Islet of Langerhans (tissue), 1 donor: ENCODE data around the gene DNAAF1.
"Not testable (repeated sequence)": the region's sequence is repeated elsewhere in the genome, so short reads cannot be mapped to it uniquely, and the experiment has no call there.

Experiments
- FAIRE-seq: peaks from one replicate; lab custom pipeline; 2011; peaks lifted over from hg19 to GRCh38; lab: Jason Lieb, UNC

Gene DNAAF1

GRCh38 chr16:84184775-84185174, 39.7 kb downstream of the DNAAF1 start:
- no peak for FAIRE-seq

DNA sequence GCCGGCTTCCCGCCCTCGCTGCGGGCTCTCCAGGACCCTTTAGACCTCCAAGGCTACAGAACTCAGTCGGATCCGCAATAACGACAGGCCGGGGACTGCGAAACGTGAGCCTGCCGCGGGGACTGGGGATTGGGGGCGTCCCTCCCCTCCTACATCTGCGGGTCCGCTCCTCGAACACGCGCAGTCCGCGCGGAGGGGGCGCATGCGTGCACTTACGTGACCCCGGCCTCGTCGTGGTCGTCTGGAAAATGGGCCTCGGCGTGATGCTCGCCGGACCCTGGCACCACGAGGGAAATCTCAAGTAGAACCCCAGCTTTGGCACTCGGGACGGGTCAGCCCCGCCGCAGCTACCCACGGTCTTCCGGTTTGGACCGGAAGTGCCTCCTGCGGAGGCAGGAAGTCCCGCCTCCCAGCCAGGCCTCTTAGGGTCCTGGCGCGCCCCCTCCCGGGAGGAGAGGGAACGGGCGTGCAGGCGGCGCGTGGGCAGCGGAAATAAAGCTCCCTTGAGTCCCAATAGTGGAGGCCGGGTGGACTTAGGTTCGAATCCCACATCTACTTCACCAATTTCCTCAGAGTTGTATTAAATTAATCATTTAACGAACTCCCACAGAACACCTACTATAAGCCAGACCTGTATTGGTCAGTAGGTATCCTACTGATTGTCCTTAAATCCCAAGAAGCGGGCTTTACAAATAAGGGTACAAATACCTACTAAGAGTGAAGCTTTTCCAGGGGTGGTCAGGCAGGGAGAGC, 41.8 kb downstream of the DNAAF1 start, which contains the start of gene TAF1C:
Gene TAF1C (minus strand): TSS at position 373 of the 753 bp plus-strand sequence. CDS start 2,069 bp downstream, outside the sequence.
- FAIRE-seq, result no peak

DNA sequence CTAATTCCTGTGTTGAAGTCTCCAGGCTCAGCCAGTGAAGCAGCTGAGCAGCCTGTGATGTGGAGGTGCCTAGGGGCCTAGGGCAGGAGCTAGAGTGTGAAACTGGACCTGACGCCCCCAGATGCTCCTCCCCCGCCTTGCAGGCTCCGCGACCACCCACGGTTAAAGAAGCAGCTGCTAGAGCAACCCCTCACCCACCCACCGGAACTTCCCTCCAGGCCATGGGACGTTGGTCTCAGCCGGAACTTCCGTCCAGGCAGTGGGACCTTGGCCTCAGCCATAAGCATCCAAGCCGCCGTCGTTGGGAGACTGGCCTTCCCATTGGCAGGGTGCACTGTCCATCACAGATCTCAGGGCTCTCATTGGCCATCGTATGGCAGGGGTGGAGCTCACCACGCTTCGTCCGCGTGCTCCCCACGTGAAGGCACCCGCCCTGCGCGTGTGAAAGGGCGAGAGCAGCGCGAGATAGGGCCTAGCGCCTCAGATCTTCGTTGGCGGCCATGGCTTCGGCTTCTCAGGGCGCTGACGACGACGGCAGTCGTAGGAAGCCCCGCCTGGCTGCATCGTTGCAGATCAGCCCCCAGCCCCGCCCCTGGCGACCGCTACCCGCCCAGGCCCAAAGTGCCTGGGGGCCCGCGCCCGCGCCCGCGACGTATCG, 45.8 kb downstream of the DNAAF1 start, which contains the start of gene ADAD2:
Gene ADAD2 (plus strand): TSS at position 427 of the 658 bp plus-strand sequence. CDS start 74 bp downstream, at position 501.
- FAIRE-seq, result no peak

DNA sequence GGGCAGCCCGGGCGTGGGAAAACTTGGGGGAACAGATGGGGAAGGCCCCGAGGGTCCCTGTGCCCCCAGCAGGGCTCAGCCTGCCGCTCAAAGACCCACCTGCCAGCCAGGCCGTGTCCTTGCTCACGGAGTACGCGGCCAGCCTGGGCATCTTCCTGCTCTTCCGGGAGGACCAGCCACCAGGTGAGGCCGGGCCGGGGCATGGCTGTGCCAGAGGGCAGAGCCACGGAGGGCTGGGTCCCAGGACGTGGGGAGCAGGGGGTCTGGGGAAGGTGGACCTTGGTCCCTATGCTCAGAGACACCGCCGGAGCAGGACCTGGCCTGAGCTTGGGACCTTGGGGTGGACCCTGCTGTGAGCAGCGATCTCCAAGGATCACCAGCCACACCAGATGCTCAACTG, 46.4 kb downstream of the DNAAF1 start:
- no peak for FAIRE-seq

- FAIRE-seq, result no peak
Observed at GRCh38 chr16:84193480-84193879, 48.4 kb downstream of the DNAAF1 start.

DNA sequence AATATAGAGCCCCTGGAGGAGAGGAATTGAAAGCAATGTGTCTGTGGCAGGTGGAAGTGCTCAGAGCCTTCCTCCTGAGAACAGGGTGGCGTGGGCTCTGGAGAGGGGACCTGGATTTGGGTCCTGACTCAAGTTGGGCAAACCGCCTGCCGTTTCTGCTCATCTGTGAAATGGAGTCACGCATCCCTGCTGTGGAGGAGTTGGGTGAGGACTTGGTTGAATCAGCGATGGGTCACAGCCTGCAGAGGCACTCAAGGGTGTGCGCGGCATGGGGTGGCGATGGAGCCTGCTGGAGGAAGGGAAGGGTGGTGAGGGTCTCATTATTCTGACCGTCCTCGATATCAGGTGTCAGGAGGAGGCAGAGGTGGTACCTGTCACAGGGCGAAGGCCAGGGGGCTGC, 48.9 kb downstream of the DNAAF1 start:
- FAIRE-seq, result no peak

- FAIRE-seq, result no peak
Observed at GRCh38 chr16:84194470-84195200, 49.5 kb downstream of the DNAAF1 start.

GRCh38 chr16:84195201-84196093, 50.3 kb downstream of the DNAAF1 start:
- no peak for FAIRE-seq

- no peak for FAIRE-seq
Observed at GRCh38 chr16:84196101-84196500, 51.0 kb downstream of the DNAAF1 start.

GRCh38 chr16:84196727-84197394, 51.8 kb downstream of the DNAAF1 start:
- FAIRE-seq, result no peak

DNA sequence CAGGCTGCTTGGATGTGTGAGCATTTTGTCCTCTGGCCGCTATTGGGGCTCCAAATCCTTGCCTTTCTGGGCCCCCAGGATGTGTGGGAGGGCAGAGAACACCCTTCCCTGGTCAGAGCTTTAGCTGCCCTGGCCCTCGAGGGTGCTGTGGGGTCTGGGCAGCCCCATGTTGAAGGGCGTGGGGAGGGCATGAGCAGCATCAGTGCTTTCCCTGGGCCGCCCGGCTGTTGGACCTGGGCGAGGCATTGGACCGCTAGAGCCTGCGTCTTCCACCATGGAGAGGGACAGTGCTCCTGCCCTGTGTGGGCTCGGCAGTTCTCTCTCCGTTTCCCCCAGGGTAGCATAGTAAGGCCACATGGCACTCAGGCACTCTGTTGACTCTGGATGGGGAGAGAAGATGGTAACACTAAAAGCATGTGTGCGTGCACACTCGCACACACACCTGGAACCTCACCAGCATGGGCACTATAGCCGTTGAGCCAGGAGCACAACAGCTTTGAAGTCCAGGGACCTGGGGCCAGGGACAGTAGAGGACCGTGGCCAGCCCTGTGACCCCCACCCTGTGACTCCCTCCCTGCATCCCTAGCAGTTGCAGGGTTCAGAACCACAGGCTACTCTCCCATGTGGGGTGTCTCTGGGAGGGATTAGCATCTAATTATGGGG, 52.5 kb downstream of the DNAAF1 start:
- FAIRE-seq, result no peak

DNA sequence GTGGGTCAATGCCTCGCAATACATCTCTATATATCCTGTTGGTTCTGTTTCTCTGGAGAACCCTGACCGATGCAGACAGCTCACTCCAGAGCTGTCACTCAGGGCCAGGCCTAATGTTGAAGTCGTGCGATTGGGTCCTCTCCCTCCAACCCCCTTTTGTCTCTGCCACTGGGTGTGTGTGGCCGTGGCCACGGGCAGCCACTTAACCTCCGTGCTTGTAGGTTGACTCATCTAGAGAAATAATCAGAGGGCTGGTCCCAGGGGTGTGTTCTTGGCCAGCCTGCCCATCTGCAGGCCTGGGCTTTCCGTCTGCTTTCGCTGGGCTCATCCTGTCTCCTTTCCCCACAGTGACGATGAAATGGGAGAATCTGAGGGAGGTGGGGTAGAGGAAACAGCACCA, 53.3 kb downstream of the DNAAF1 start:
- no peak for FAIRE-seq

DNA sequence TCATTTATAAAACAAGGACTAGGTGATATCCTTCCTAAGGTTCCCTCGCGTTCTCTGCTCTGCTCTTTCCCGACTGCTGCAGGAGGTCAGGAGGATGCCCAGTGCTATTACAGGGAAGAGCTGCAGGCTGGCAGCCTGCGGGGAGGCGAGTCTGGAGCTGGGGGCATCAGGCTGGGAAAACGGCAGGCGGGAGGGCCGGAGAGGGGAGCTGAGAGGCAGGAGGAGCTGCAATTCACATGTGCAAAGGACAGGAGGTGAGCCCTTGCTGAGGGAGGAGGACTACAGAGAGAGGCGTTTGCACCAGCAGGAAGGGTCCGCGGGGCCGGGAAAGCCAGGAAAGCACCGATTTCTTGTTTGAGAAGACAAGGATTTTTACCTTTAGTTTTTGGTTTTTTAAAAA, 54.0 kb downstream of the DNAAF1 start:
- FAIRE-seq, result no peak

- no peak for FAIRE-seq
Observed at GRCh38 chr16:84199861-84200260, 54.8 kb downstream of the DNAAF1 start.

GRCh38 chr16:84204551-84204950, 59.4 kb downstream of the DNAAF1 start:
- not testable (repeated sequence) for FAIRE-seq

- FAIRE-seq, result not testable (repeated sequence)
Observed at GRCh38 chr16:84205123-84205522, 60.0 kb downstream of the DNAAF1 start.

- FAIRE-seq, result no peak
Observed at GRCh38 chr16:84205976-84206691, 61.0 kb downstream of the DNAAF1 start.

- FAIRE-seq, result no peak
Observed at GRCh38 chr16:84207251-84207650, 62.1 kb downstream of the DNAAF1 start.

DNA sequence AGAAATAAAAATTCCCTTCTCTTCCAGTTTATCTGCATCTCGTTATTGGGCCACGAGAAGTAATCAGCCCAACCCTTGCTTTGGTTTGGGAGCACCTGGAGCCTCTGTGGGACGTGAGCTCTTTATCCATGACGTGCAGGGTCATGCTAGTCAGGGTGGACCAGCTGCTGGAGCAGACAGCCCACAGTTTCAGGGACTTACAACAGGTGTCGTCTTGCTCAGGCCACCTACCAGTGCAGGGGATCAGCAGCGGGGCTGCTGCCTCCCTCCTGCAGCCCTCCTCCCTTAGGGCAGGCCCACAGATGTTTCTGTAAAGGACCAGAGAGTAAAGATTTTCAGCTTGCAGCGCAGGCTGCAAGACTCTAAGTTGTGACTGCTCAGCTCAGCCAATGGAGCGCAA, 62.8 kb downstream of the DNAAF1 start:
- no peak for FAIRE-seq

GRCh38 chr16:84209989-84210388, 64.9 kb downstream of the DNAAF1 start:
- no peak for FAIRE-seq
